Body of pancreas (tissue), 4 donors: ENCODE results near the gene DYRK3. TPM values are rescaled to one million over a fixed set of nuclear protein-coding genes. Genes with fewer than 3 reads are reported as not detected.
A peak's percentile ranks its signal among the peaks of the same experiment; 100 is the strongest.

ENCODE experiments used
- ATAC-seq: fragments of 150-250 bp; one replicate; pipeline ENCODE4 v1.9.1; 2016
- DNase-seq, 4 donors: peaks; one replicate each; pipeline ENCODE4 v3.0.0-alpha.2; 2019
- H3K27ac ChIP-seq, 4 donors: fragments of 200-600 bp; sonication (generic); 1 replicate in 3 of 4; 2 replicates in 1 of 4; pipeline versions ENCODE4 v1.5.1 to v1.6.1; 2016 to 2019; ENCODE audit warnings: mild to moderate bottlenecking in 1 of 4, mixed read lengths in 1 of 4, moderate library complexity in 1 of 4
- H3K27me3 ChIP-seq, 2 donors: fragments of 200-600 bp; sonication (generic); one replicate each; pipeline ENCODE4 v1.6.0; 2016; ENCODE audit warnings: mild to moderate bottlenecking in 1 of 2
- H3K36me3 ChIP-seq, 2 donors: fragments of 200-600 bp; sonication (generic); replicated peaks in 1 of 2; 2 replicates each; pipeline ENCODE4 v1.5.1; 2016; ENCODE audit warnings: low read depth in 2 of 2; ENCODE audit not compliant: insufficient read depth in 1 of 2
- H3K4me1 ChIP-seq: fragments of 200-600 bp; sonication (generic); one replicate; pipeline ENCODE4 v1.6.0; 2016
- H3K4me3 ChIP-seq, 2 donors: fragments of 200-600 bp; sonication (generic); 1 replicate in 1 of 2; 2 replicates in 1 of 2; pipeline ENCODE4 v1.5.1; 2016 to 2019
- H3K9me3 ChIP-seq, 3 donors: fragments of 200-600 bp; sonication (generic); 1 replicate in 2 of 3; 2 replicates in 1 of 3; pipeline ENCODE4 v1.5.1; 2016
- POLR2A ChIP-seq, 3 donors: fragments of 450-650 bp; IDR thresholded peaks; one replicate each; pipeline ENCODE4 v1.6.1; 2016; ENCODE audit warnings: antibody characterized with exemption in 3 of 3, mild to moderate bottlenecking in 2 of 3
- WGBS, 2 donors: methylation state at CpG; one replicate each; pipeline ENCODE4 v1.1.5; 2017; 5-methylcytosine and 5-hydroxymethylcytosine counted together
- intact Hi-C: fragments of 100-400 bp; cut with DNase I; formaldehyde crosslinking; loops from one replicate; pipeline ENCODE4 v1.15.1; 2023
- total RNA-seq, 2 donors: library from RNA; depleted of rRNA; stranded (reverse); fragments of >200 nt; gene quantifications; one replicate each; pipeline ENCODE4 v1.1.0, GENCODE V29; 2016
- TF ChIP-seq, protein P1 (sequence below), 7 experiments: fragments of 450-650 bp in 4 of 7; fragments of 200-600 bp in 3 of 7; sonication (generic) in 3 of 7; IDR thresholded peaks; one replicate each; pipeline ENCODE4 v1.5.1; 2016 to 2019; ENCODE audit warnings: antibody characterized with exemption in 7 of 7

Gene DYRK3
- total RNA-seq, 2 donors from 2014 or later = 1.6 to 4.7 TPM

GRCh38 chr1:206693592-206693991 is 58.3 kb downstream of the DYRK3 start:
- H3K4me3 ChIP-seq = no peak overlapping the region
- intact Hi-C loops = no loop called here
- peaks cover 85% of the 10 kb centered on the region for H3K4me1 ChIP-seq
- TF ChIP-seq, protein P1, sequence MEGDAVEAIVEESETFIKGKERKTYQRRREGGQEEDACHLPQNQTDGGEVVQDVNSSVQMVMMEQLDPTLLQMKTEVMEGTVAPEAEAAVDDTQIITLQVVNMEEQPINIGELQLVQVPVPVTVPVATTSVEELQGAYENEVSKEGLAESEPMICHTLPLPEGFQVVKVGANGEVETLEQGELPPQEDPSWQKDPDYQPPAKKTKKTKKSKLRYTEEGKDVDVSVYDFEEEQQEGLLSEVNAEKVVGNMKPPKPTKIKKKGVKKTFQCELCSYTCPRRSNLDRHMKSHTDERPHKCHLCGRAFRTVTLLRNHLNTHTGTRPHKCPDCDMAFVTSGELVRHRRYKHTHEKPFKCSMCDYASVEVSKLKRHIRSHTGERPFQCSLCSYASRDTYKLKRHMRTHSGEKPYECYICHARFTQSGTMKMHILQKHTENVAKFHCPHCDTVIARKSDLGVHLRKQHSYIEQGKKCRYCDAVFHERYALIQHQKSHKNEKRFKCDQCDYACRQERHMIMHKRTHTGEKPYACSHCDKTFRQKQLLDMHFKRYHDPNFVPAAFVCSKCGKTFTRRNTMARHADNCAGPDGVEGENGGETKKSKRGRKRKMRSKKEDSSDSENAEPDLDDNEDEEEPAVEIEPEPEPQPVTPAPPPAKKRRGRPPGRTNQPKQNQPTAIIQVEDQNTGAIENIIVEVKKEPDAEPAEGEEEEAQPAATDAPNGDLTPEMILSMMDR (IDR thresholded peaks at IDR 0.05) = no peak
- TF ChIP-seq POLR2A (IDR thresholded peaks at IDR 0.05) = no peak
- H3K36me3 ChIP-seq = no peaks in the 10 kb centered on the region
- DNase-seq (peak in 3 of 4 donors; percentile 38 to 55 (median 42)), ATAC-seq (peak; percentile 45)
- WGBS, 2 donors = 46 to 59% methylated on average over 7 of the region's 7 CpGs
- peak overlapping the region; percentile 56 to 80 (median 64) for H3K27ac ChIP-seq
- H3K27me3 ChIP-seq = no peaks in the 10 kb centered on the region
- no peaks in the 10 kb centered on the region for H3K9me3 ChIP-seq

- Histone ChIP-seq H3K27me3 (no peaks in the 10 kb centered on the region), H3K27ac (peak overlapping the region in 3 of 4 donors; percentile 56 to 80 (median 66))
- no peak for ATAC-seq
Measured at GRCh38 chr1:206694171-206695124, 59.1 kb downstream of the DYRK3 start.

GRCh38 chr1:206695733-206696132 is 60.4 kb downstream of the DYRK3 start:
- TF ChIP-seq, protein P1 (IDR thresholded peaks at IDR 0.05) = no peak
- TF ChIP-seq POLR2A (IDR thresholded peaks at IDR 0.05) = no peak
- H3K4me1 ChIP-seq = peaks cover 80% of the 10 kb centered on the region
- no peak for ATAC-seq
- DNase-seq = no peak
- H3K27ac ChIP-seq = peak overlapping the region in 1 of 4 donors; percentile 12
- no peaks in the 10 kb centered on the region for H3K27me3 ChIP-seq
- 66 to 77% methylated on average over 8 to 9 of the region's 9 CpGs for WGBS, 2 donors
- H3K9me3 ChIP-seq = no peaks in the 10 kb centered on the region
- H3K4me3 ChIP-seq = no peak overlapping the region
- intact Hi-C loops = no loop called here
- no peaks in the 10 kb centered on the region for H3K36me3 ChIP-seq

More at GRCh38 chr1:206694171-206695124, 59.1 kb downstream of the DYRK3 start:
- Histone ChIP-seq H3K36me3 (no peaks in the 10 kb centered on the region), H3K9me3 (no peaks in the 10 kb centered on the region), H3K4me1 (peaks cover 82% of the 10 kb centered on the region), H3K4me3 (no peak overlapping the region)
- DNase-seq = no peak
- intact Hi-C loops = no loop called here
- TF ChIP-seq, protein P1 (IDR thresholded peaks at IDR 0.05) = no peak
- no peak for TF ChIP-seq POLR2A (IDR thresholded peaks at IDR 0.05)
- 63 to 65% methylated on average over 10 to 11 of the region's 11 CpGs for WGBS, 2 donors

GRCh38 chr1:206696812-206697585 is 61.7 kb downstream of the DYRK3 start:
- no peak for DNase-seq
- H3K9me3 ChIP-seq = no peaks in the 10 kb centered on the region
- ATAC-seq = no peak
- peak overlapping the region in 2 of 4 donors; percentile 9 to 34 for H3K27ac ChIP-seq
- no peaks in the 10 kb centered on the region for H3K27me3 ChIP-seq
- intact Hi-C loops = no loop called here
- TF ChIP-seq, protein P1 (IDR thresholded peaks at IDR 0.05) = no peak
- TF ChIP-seq POLR2A (IDR thresholded peaks at IDR 0.05) = no peak
- H3K36me3 ChIP-seq = no peaks in the 10 kb centered on the region
- 56 to 62% methylated on average over 4 of the region's 4 CpGs for WGBS, 2 donors
- H3K4me3 ChIP-seq = no peak overlapping the region
- H3K4me1 ChIP-seq = peaks cover 74% of the 10 kb centered on the region
